Psoas muscle (tissue), 8 donors: Measurements from ENCODE around the gene SWAP70. TPM values are rescaled to one million over a fixed set of nuclear protein-coding genes. Genes with fewer than 3 reads are reported as not detected.
A peak's percentile ranks its signal among the peaks of the same experiment; 100 is the strongest.

Source experiments
- ATAC-seq, 4 donors: fragments of 200-7000 bp; cut with Tn5 transposase; one replicate each; pipeline ENCODE4 v1.9.1; 2020; ENCODE audit warnings: moderate library complexity in 3 of 4, mild to moderate bottlenecking in 2 of 4
- DNase-seq, 2 donors: peaks; one replicate each; pipeline ENCODE4 v3.0.0-alpha.2; 2020
- H3K27ac ChIP-seq: fragments of 200-600 bp; one replicate; pipeline ENCODE4 v1.8.0; 2022
- H3K27me3 ChIP-seq, 3 donors: fragments of 200-600 bp in 1 of 3; one replicate each; pipeline versions ENCODE4 v1.6.1 to v1.8.0; 2013 to 2022; ENCODE audit warnings: low read length in 2 of 3, mild to moderate bottlenecking in 2 of 3, moderate library complexity in 1 of 3; ENCODE audit not compliant: insufficient read depth in 3 of 3
- H3K36me3 ChIP-seq, 2 donors: fragments of 200-600 bp in 1 of 2; one replicate each; pipeline versions ENCODE4 v1.6.1 to v1.8.0; 2013 to 2022; ENCODE audit warnings: low read depth in 1 of 2, mild to moderate bottlenecking in 1 of 2, moderate library complexity in 1 of 2; ENCODE audit not compliant: insufficient read depth in 1 of 2
- H3K4me1 ChIP-seq: fragments of 200-600 bp; one replicate; pipeline ENCODE4 v1.8.0; 2022
- H3K4me3 ChIP-seq: fragments of 200-600 bp; one replicate; pipeline ENCODE4 v1.8.0; 2022; ENCODE audit warnings: mild to moderate bottlenecking
- H3K9me3 ChIP-seq: fragments of 200-600 bp; one replicate; pipeline ENCODE4 v1.8.0; 2022
- WGBS, 3 donors: extraction: QIAGEN DNeasy Blood & Tissue Kit; methylation state at CpG; one replicate each; pipeline versions ENCODE4 v1.1.6 to v1.1.7; 2013; 5-methylcytosine and 5-hydroxymethylcytosine counted together
- intact Hi-C, 2 donors: fragments of 100-400 bp; cut with DNase I; formaldehyde crosslinking; loops; one replicate each; pipeline versions ENCODE4 v1.11.0 to v1.14.2; 2022
- polyA plus RNA-seq, 3 donors: library from polyadenylated mRNA; stranded (reverse); fragments of 200-250 nt; gene quantifications; one replicate each; pipeline ENCODE4 v1.2.3, GENCODE V29; 2013
- total RNA-seq, 4 donors: library from RNA; stranded (reverse); fragmentation: NEBNext Ultra II Directional in 2 of 4; extraction: Animal tissue kit (Norgen Biotek cat#: 25700) in 2 of 4; gene quantifications; one replicate each; pipeline versions ENCODE4 v1.2.1 to v1.2.4, GENCODE V29; 2021 to 2023
- TF ChIP-seq, protein P1 (sequence below): fragments of 200-600 bp; IDR thresholded peaks from one replicate; pipeline ENCODE4 v1.8.0; 2022; ENCODE audit warnings: antibody characterized with exemption
- donor health status: healthy with polysubstance abuse.
- donor health status: DM: no; HTN: no; CAD: no; lungs with moderate emphysema.
- donor health status: Bipolar disorder and iron deficiency.
- donor health status: healthy.
- donor health status: DM: yes; HTN: yes; CAD: no.
- donor health status: DM: no; HTN: no; CAD: no.
- donor health status: DM: no; HTN: no; CAD: no.
- donor health status: DM: yes; HTN: yes; CAD: no.

Gene SWAP70
- total and polyA plus RNA-seq, 7 donors, result 4.3 to 13.3 (median 8.2) TPM

DNA sequence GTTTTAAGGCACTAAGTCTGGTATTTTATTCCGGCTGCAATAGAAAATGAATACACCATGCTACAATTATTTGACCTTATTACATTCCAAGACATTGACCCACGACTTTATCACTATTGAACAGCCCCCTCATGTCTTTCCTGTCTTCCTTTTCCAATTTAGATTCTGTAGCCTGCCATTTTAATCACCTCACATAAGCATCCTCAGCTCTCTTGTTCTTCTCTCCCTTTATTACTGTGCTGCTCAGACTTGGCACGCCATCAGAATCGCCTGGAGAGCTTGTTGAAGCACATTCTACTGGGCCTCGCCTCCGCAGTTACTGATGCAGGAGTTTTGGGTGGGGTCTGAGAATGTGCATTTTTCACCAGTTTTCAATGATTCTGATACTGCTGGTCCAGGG is 38.7 kb upstream of the SWAP70 start:
- no peaks in the 10 kb centered on the region for H3K36me3 ChIP-seq
- DNase-seq, result no peak
- intact Hi-C loops, result no loop called here
- H3K27ac ChIP-seq, result no peak overlapping the region
- TF ChIP-seq, protein P1, sequence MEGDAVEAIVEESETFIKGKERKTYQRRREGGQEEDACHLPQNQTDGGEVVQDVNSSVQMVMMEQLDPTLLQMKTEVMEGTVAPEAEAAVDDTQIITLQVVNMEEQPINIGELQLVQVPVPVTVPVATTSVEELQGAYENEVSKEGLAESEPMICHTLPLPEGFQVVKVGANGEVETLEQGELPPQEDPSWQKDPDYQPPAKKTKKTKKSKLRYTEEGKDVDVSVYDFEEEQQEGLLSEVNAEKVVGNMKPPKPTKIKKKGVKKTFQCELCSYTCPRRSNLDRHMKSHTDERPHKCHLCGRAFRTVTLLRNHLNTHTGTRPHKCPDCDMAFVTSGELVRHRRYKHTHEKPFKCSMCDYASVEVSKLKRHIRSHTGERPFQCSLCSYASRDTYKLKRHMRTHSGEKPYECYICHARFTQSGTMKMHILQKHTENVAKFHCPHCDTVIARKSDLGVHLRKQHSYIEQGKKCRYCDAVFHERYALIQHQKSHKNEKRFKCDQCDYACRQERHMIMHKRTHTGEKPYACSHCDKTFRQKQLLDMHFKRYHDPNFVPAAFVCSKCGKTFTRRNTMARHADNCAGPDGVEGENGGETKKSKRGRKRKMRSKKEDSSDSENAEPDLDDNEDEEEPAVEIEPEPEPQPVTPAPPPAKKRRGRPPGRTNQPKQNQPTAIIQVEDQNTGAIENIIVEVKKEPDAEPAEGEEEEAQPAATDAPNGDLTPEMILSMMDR, result no peak
- no peaks in the 10 kb centered on the region for H3K9me3 ChIP-seq
- no peak overlapping the region for H3K4me3 ChIP-seq
- H3K27me3 ChIP-seq, result no peaks in the 10 kb centered on the region
- no peaks in the 10 kb centered on the region for H3K4me1 ChIP-seq
- ATAC-seq, result no peak
- 58 to 79% (median 66%) methylated on average over 6 of the region's 6 CpGs for WGBS, 3 donors

DNA sequence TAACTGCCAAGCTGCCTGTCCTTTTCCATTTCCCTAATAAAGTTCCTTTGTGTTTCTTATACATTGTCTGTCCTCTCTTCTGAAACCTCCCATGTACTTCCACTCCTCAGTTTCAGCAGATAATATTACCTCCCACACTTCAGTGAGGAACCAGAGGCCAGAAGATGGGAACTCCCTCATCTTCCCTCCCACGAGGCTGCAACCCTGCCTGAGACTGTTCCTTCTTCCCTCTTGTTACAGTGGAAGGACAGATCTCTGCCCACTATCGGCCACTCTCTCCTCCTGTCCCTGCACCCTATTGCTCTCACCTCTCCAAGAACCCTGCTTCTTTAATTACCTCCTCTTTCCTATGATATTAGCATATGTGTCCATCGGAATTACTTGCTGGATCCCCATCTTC is 38.1 kb upstream of the SWAP70 start:
- Histone ChIP-seq H3K36me3 (no peaks in the 10 kb centered on the region), H3K4me3 (no peak overlapping the region), H3K4me1 (no peaks in the 10 kb centered on the region), H3K9me3 (no peaks in the 10 kb centered on the region), H3K27me3 (no peaks in the 10 kb centered on the region), H3K27ac (no peak overlapping the region)
- DNase-seq (no peak), ATAC-seq (no peak)
- TF ChIP-seq, protein P1, result no peak
- intact Hi-C loops, result no loop called here
- WGBS, 3 donors, result 59 to 70% (median 67%) methylated on average over 3 of the region's 3 CpGs

DNA sequence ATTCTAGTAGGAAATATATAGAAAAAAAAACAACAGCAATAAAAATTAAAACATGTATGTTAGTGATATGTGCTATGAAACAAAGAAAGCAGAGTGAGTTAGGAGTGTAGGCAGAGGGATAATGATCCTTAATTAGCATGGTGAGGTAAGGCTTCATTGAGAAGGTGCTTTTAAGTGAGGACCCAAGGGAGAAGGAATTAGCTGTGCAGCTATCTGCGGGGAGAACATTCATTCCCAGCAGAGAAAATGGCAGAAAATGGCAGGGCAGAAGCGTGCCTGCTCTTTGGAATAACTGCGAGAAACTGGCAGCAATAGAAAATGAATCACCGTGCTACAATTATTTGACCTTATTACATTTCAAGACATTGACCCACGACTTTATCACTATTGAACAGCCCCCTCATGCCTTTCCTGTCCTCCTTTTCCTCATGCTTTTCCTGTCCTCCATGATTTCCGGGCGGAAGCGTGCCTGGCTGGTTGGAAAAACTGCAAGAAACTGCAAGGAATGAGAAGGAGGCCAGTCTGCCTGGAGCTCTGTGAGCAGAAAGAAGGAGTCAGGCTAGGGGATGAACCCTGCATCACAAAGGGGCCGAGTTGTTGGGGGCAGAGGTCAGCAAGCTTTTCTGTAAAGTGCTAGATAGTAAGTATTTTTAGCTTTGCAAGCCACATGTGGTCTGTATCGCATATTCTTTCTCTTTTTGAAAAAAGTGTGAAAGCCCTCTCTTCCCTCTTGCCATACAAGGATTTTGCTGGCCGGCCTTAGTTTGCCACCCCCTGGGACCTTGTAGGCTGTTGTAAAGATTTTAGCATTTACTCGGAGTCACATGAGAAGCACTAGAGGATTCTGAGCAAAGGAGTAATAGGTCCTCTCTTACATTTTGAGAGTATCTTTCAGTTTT is 37.1 kb upstream of the SWAP70 start:
- Histone ChIP-seq H3K4me3 (no peak overlapping the region), H3K4me1 (no peaks in the 10 kb centered on the region), H3K9me3 (no peaks in the 10 kb centered on the region), H3K36me3 (no peaks in the 10 kb centered on the region), H3K27me3 (no peaks in the 10 kb centered on the region), H3K27ac (no peak overlapping the region)
- TF ChIP-seq, protein P1, result no peak
- intact Hi-C loops, result no loop called here
- 42 to 47% (median 43%) methylated on average over 12 of the region's 12 CpGs for WGBS, 3 donors
- DNase-seq (peak in 1 of 2 donors; percentile 58), ATAC-seq (peak in 2 of 4 donors; percentile 32 to 40)

DNA sequence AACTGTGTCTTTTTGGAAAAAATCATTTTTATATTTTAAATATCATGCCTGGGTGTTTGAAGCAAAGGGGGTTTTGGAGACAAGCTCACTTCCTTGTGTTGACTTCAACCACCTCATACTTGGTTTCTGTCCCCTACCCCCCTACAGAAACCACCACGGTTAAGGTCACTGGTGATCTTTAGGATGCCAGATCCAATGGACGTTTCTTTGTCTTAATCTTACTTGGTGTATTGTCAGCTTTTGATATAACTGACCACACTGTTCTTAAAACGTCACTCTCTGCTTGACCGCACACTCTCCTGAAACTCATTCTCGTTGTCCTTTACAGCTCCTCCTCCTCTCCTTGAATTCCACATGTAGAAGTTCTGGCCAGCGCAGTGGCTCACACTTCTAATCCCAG is 34.8 kb upstream of the SWAP70 start:
- Histone ChIP-seq H3K36me3 (no peaks in the 10 kb centered on the region), H3K27ac (no peak overlapping the region), H3K27me3 (no peaks in the 10 kb centered on the region), H3K4me1 (no peaks in the 10 kb centered on the region), H3K4me3 (no peak overlapping the region), H3K9me3 (peaks cover 7% of the 10 kb centered on the region)
- ATAC-seq, result no peak
- DNase-seq, result no peak
- 82 to 89% (median 86%) methylated on average over 6 of the region's 6 CpGs for WGBS, 3 donors
- intact Hi-C loops, result no loop called here
- TF ChIP-seq, protein P1, result no peak
